Esophagus muscularis mucosa (tissue), 4 donors: ENCODE results near the gene FRMD4A.

ENCODE experiments used
- CTCF ChIP-seq, 3 experiments: fragments of 200-600 bp in 2 of 3; fragments of 450-650 bp in 1 of 3; sonication (generic) in 2 of 3; IDR thresholded peaks; one replicate each; pipeline ENCODE4 v1.5.1; 2017 to 2019; ENCODE audit warnings: antibody characterized with exemption in 3 of 3, mild to moderate bottlenecking in 2 of 3, moderate library complexity in 1 of 3
- EP300 ChIP-seq: sonication (generic); formaldehyde crosslinking; IDR thresholded peaks from one replicate; pipeline ENCODE4 v1.6.1; 2017; ENCODE audit warnings: antibody characterized with exemption
- POLR2A ChIP-seq: fragments of 450-650 bp; IDR thresholded peaks from one replicate; pipeline ENCODE4 v1.6.1; 2017; ENCODE audit warnings: antibody characterized with exemption, moderate library complexity, mild to moderate bottlenecking, low read depth

- TF ChIP-seq POLR2A: no peak
- TF ChIP-seq CTCF (IDR thresholded peaks at IDR 0.05): no peak
- no peak for TF ChIP-seq EP300
Observed at GRCh38 chr10:13820964-13821337, 509.8 kb downstream of the FRMD4A start.
